Large intestine (tissue), 3 donors: ENCODE measurements around the gene PITPNM1. TPM values are rescaled to one million over a fixed set of nuclear protein-coding genes. Genes with fewer than 3 reads are reported as not detected.

ENCODE experiments used
- DNase-seq, 2 donors: peaks; one replicate each; pipeline versions ENCODE4 v3.0.0 to v3.0.0-alpha.2; 2013
- H3K27ac ChIP-seq: one replicate; pipeline ENCODE4 v1.5.1; 2013; ENCODE audit warnings: low read length
- H3K27me3 ChIP-seq: 2 replicates; pipeline ENCODE4 v1.6.1; 2013; ENCODE audit warnings: low read length; ENCODE audit not compliant: control insufficient read depth, insufficient read depth
- H3K36me3 ChIP-seq: 2 replicates; pipeline ENCODE4 v1.6.1; 2013; ENCODE audit warnings: low read length; ENCODE audit not compliant: control insufficient read depth, insufficient read depth
- H3K4me1 ChIP-seq: one replicate; pipeline ENCODE4 v1.6.1; 2013; ENCODE audit warnings: low read length; ENCODE audit not compliant: control insufficient read depth, insufficient read depth
- H3K4me3 ChIP-seq: one replicate; pipeline ENCODE4 v1.5.1; 2013; ENCODE audit warnings: low read length
- H3K9me3 ChIP-seq: one replicate; pipeline ENCODE4 v1.6.1; 2013; ENCODE audit warnings: mild to moderate bottlenecking, low read depth, low read length, moderate library complexity; ENCODE audit not compliant: control insufficient read depth
- WGBS: methylation state at CpG from one replicate; pipeline ENCODE4 v1.1.5; 2013; ENCODE audit warnings: low lambda C conversion rate; ENCODE audit not compliant: insufficient coverage; 5-methylcytosine and 5-hydroxymethylcytosine counted together
- polyA plus RNA-seq: library from polyadenylated mRNA; unstranded; fragments of 120-200 nt; gene quantifications from one replicate; pipeline ENCODE4 v1.2.1, GENCODE V29; 2013

The PITPNM1 gene
- polyA plus RNA-seq, 1 donor: 54.1 TPM

DNA sequence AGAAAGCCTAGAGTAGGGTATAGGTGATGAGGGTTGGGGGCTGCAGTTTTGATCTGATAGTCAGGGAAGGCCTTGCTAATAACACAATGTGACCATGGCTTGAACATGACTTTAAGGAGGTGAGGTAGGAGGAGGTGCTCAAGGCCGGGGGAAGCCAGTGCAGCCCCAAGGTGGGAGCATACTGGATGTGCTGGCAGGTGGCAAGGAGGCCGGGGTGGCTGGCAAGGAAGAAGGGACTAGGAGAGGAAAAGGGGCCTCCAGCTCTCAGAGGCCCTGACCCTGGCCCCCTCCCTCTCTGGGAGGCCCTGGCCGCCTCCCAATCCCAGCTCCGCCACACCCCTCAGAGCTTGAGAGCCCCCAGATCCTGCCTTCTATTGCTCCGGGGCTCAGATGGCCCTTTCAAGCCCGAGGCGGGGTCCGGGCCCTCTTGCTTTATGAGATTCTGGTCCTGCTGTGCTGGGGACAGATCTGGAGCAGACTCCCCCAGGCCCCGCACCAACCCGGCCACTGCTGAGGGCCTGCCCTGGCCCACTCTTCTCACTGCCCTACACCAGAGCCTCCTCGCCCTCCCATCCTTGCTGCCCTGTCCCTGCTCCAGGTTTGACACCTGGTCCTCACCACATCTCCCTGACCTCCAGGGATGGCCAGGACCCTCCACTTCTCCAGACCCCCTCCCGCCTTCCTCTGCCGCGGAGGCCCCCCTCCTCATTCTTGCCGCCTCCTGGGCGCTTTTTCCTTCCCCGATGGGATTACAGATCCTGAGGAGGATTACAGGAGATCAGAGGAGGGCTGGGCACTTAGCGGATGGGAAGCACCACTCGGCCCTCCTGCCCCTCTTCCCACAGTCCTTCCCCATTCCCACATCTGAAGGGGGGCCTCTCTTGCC, 1.8 kb downstream of the PITPNM1 start:
- H3K27me3 ChIP-seq: peaks cover 3% of the 10 kb centered on the region
- WGBS: no CpG with 5 or more reads among the region's 19 CpGs
- peaks cover 34% of the 10 kb centered on the region for H3K4me1 ChIP-seq
- DNase-seq: no peak
- no peak overlapping the region for H3K27ac ChIP-seq
- no peaks in the 10 kb centered on the region for H3K9me3 ChIP-seq
- peak overlapping the region; percentile 41 for H3K4me3 ChIP-seq
- peaks cover 43% of the 10 kb centered on the region for H3K36me3 ChIP-seq

DNA sequence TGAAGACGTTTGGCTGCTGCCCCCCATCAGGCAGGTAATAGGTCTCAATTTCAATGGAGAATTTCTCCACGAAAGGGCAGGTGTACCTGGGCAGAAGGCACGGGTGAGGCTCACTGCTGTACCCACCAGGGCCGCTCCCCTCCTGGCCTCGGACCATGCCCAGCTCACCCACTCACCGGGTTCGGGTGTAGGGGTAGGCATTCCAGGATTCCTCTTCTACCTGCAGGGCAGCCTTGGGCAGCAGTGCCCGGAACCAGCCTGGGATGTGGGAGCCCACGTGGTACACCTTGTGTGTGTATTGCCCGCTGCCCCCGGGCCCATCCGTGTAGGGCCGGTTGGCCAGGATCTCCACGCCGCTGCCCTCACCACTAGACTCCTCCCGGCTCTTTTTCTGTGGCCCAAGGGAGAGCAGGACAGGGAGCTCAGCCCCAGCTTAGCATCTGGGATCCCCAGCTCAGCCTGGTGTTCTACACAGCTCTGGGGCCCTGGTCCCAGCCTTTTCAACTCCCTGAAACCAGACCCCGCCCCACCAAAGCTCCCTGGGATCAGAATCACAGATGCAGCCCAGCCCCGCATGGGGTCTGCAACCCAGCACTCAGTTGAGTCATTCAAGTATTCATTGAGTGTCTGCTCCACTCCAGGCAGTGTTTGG, 2.7 kb downstream of the PITPNM1 start:
- H3K4me1 ChIP-seq: peaks cover 31% of the 10 kb centered on the region
- WGBS: 100% methylated on average over 1 of the region's 18 CpGs
- H3K27me3 ChIP-seq: peaks cover 3% of the 10 kb centered on the region
- no peak overlapping the region for H3K4me3 ChIP-seq
- no peak overlapping the region for H3K27ac ChIP-seq
- no peaks in the 10 kb centered on the region for H3K9me3 ChIP-seq
- DNase-seq: no peak
- H3K36me3 ChIP-seq: peaks cover 52% of the 10 kb centered on the region

DNA sequence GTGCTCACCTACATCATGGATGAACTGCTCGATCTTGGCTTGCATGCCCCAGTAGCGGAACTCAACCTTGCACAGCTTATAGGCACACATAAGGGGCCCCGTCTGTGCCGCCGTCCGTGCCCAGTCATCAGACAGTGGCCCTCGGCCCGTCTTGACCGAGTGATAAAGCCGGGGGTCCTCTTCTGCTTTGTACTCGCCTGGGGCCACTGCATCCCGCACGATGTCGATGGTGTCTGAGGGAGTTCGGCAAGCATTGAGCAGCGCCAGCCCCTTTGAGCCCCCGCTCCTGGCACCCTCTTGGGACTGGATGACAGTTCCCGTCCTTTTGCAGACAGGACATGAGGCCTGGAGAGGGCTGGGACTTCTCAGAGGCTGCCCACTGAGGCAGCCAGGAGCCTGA, 3.3 kb downstream of the PITPNM1 start:
- peaks cover 52% of the 10 kb centered on the region for H3K36me3 ChIP-seq
- DNase-seq: no peak
- peaks cover 25% of the 10 kb centered on the region for H3K4me1 ChIP-seq

DNA sequence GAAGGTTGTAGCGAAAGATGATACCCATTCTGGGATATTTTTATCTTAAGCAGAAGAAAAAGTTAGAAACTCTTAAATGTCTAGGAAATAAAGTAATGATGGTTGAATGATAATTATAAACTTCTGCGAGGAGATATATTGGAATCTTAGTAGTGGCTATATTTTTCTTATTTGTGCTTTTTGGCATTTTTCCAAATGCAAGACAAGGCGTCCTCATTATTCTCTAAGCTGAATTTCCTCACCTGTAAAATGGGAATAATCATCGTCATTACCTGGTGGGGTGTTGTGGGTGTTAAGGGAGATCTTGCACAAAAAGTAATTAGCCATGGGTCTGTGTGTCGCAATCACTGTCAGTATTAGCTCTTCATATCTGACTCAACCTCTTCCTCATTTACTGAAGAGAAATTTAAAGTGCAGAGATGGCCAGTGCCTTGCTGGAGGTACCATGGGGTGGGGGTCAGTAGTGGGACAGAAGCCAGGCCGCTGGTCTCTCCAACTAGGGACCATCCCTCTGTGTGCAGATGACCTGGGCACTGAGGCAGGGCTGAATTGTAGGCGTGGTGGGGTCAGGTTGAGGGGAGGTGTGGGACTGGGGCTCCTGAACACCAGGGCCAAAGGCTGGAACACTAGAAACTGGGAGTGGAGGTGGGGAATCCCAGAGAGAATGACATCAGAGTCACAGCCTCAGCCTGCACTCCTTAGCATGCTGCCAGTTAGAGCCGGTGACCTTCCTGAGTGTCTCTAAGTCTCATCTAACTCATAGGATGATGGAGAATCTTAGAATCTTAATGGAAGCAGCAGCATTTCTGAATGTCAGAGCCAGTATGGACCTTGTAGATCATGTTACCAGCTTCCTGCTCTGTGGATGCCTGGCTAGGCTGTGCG, 4.1 kb downstream of the PITPNM1 start:
- WGBS: 100% methylated on average over 3 of the region's 9 CpGs
- DNase-seq: no peak
- H3K4me3 ChIP-seq: no peak overlapping the region
- H3K4me1 ChIP-seq: peaks cover 18% of the 10 kb centered on the region
- H3K9me3 ChIP-seq: no peaks in the 10 kb centered on the region
- peaks cover 3% of the 10 kb centered on the region for H3K27me3 ChIP-seq
- H3K27ac ChIP-seq: no peak overlapping the region
- H3K36me3 ChIP-seq: peaks cover 53% of the 10 kb centered on the region

More for the DNA sequence above, 3.3 kb downstream of the PITPNM1 start:
- H3K9me3 ChIP-seq: no peaks in the 10 kb centered on the region
- peaks cover 3% of the 10 kb centered on the region for H3K27me3 ChIP-seq
- H3K27ac ChIP-seq: no peak overlapping the region
- no CpG with 5 or more reads among the region's 18 CpGs for WGBS
- no peak overlapping the region for H3K4me3 ChIP-seq

DNA sequence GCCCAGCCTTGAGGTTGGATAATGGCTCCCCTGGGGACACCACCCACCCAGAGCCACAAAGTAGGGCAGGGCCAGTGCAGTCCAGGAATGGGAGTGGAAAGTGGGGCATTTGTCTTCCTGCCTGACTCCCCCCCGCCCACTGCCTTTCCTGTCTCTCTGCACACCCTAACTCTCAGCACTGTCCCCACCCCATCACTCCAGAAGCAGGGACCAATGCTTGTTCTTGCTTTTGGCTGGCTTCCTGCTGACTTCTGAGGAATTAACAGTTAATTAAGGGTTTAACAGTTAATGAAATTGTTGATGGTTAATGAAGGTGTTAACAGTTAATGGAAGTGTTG, 4.7 kb downstream of the PITPNM1 start:
- Histone ChIP-seq H3K36me3 (peaks cover 58% of the 10 kb centered on the region), H3K4me1 (peaks cover 12% of the 10 kb centered on the region), H3K27ac (no peak overlapping the region), H3K4me3 (no peak overlapping the region), H3K27me3 (peaks cover 3% of the 10 kb centered on the region), H3K9me3 (no peaks in the 10 kb centered on the region)
- WGBS: no CpG with 5 or more reads among the region's 1 CpG
- DNase-seq: no peak

DNA sequence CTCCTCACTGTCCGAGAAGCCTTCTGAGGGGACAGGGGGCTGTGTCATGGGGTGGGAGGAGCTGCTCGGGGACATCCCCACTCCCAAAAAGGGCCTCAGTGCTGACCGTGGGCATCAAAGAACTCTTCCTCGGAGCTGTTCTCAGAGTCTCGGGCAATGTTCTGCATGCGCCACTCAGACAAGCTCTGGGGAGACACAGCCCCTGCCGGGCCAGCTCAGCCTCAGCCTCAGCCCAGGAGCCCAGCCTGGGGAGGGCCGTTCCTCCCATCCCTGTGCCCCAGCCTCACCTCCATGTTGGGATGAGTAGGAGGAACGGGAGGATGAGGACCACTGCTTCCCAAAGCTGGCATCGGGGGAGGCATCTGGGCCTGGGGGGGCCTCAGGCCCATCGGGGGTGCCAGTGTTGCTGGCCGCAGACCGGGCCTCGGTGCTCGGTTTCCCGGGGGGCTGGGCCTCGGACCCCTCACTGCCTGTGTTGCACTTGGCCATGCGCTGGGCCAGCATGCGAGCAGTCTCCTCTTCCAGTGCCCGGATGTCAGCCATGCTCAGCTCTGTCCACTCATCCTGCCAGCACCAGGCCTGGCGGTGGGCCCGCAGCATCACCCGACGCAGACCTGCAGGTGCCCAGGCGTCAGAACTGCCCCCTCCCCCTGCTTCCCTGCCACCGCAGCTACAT, 5.2 kb downstream of the PITPNM1 start:
- Histone ChIP-seq H3K27ac (no peak overlapping the region), H3K27me3 (peaks cover 3% of the 10 kb centered on the region), H3K36me3 (peaks cover 63% of the 10 kb centered on the region), H3K9me3 (peaks cover 2% of the 10 kb centered on the region), H3K4me3 (no peak overlapping the region), H3K4me1 (peaks cover 10% of the 10 kb centered on the region)
- no CpG with 5 or more reads among the region's 26 CpGs for WGBS
- DNase-seq: no peak

DNA sequence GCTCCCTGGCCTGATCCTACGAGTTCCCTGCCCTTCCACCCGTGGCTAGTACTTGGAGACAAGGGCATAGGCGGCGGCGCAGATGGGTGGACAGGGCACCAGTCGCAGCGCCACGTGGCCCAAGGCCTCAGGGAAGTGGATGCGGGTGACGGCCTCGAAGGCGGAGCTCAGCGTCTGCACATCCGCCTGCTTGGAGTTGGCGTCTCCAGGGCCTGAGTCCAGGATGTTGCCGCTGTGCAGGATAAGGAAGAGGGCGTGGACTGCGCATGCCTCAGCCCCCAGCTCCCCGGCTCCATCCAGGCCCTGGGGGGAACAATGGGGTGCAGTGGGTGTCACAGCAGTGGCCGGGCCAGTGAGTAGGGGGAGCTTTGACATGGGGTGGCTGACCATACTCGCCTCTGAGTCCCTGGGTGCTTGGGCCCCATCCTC, 6.6 kb downstream of the PITPNM1 start:
- Histone ChIP-seq H3K27me3 (peaks cover 2% of the 10 kb centered on the region), H3K9me3 (peaks cover 5% of the 10 kb centered on the region), H3K36me3 (peaks cover 71% of the 10 kb centered on the region), H3K4me1 (peaks cover 6% of the 10 kb centered on the region), H3K4me3 (no peak overlapping the region), H3K27ac (no peak overlapping the region)
- no peak for DNase-seq
- no CpG with 5 or more reads among the region's 21 CpGs for WGBS

DNA sequence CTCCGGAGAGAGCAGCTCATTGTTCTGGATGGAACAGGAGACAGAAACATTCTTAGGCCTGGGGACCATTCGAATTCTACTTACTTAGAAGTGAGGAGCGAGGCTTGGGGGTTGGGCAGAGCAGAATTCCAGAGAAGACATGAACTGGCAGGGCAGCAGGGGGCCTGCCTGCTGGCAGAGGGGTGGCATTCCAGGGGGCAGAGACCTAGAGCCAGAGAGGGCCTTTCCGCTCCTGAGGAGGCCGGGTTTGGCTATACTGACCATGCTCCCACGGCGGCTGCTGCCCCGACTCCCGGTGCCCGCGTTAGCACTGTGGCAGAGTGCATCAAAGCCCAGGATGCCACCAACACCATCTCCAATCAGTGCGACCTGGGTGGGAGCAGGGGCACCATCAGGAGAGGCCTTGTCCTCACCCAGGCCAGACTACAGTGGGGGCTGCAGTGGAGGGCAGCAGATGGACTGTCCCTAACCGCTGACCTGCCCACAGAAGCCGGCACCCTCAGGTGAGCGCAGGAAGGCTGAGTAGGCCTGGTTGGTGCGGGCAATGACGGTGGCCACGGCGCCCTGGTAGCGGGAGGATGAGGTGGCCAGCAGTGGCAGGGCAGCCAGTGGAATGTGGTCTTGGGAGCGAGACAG, 7.4 kb downstream of the PITPNM1 start:
- Histone ChIP-seq H3K4me3 (no peak overlapping the region), H3K27ac (no peak overlapping the region), H3K4me1 (peaks cover 2% of the 10 kb centered on the region), H3K27me3 (no peaks in the 10 kb centered on the region), H3K9me3 (peaks cover 5% of the 10 kb centered on the region), H3K36me3 (peaks cover 78% of the 10 kb centered on the region)
- no peak for DNase-seq
- WGBS: no CpG with 5 or more reads among the region's 21 CpGs

DNA sequence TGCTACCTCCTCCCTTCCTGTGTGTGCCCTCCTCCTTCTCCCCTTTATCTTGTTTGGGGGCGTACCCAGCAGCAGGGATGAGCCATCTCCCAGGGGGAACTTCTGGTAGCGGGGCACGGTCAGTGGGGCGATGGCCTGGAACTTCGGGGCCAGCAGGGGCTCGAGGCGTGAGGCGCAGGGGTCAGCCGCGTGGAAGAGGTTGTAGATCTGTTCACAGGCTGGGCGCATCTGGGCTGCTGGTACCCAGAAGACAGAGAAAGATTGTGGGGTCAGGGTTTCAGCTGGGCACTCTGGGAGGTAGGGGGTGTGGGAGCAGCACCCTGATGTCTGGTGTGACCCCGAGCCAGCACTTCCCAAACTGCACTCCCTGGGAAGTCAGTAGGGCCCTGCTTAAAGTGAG, 9.1 kb downstream of the PITPNM1 start:
- WGBS: no CpG with 5 or more reads among the region's 12 CpGs
- H3K27ac ChIP-seq: no peak overlapping the region
- H3K36me3 ChIP-seq: peaks cover 81% of the 10 kb centered on the region
- H3K4me3 ChIP-seq: no peak overlapping the region
- no peak for DNase-seq
- no peaks in the 10 kb centered on the region for H3K27me3 ChIP-seq
- H3K9me3 ChIP-seq: peaks cover 5% of the 10 kb centered on the region
- H3K4me1 ChIP-seq: peaks cover 2% of the 10 kb centered on the region
